ENCODE results near the gene IFNL2. TPM values are rescaled to one million over a fixed set of nuclear protein-coding genes. Genes with fewer than 3 reads are reported as not detected.
"Not testable (repeated sequence)": the region's sequence is repeated elsewhere in the genome, so short reads cannot be mapped to it uniquely, and the experiment has no call there.

Gene IFNL2
- total and polyA plus RNA-seq, 7 experiments from 2014 or later, result not detected

GRCh38 chr19:39307046-39307821 lies 39.0 kb downstream of the IFNL2 start:
- ATAC-seq, result no peak
- Histone ChIP-seq H3K9me3 (ENCODE audit: control insufficient read depth in 2 of 3, low read length in 3 of 3) (no peaks in the 10 kb centered on the region), H3K27me3 (ENCODE audit: control insufficient read depth in 2 of 2, insufficient read depth in 2 of 2, low read length in 2 of 2) (no peaks in the 10 kb centered on the region), H3K4me1 (ENCODE audit: control insufficient read depth in 2 of 2, insufficient read depth in 2 of 2, low read length in 2 of 2) (no peaks in the 10 kb centered on the region), H3K4me3 (ENCODE audit: low read length) (no peak overlapping the region), H3K36me3 (ENCODE audit: control insufficient read depth in 2 of 3, insufficient read depth in 3 of 3, low read length in 3 of 3) (peaks cover 0 to 22% (median 3%) of the 10 kb centered on the region in 3 experiments), H3K27ac (ENCODE audit: low read depth, low read length) (no peak overlapping the region)
- Mint-ChIP-seq H3K4me3 (peak overlapping the region in 1 of 10 donors; percentile 59), H3K9me3 (no peaks in the 10 kb centered on the region), H3K27me3 (peaks cover 0 to 7% (median 0%) of the 10 kb centered on the region in 5 donors), H3K27ac (no peak overlapping the region), H3K4me1 (peaks cover 12 to 22% (median 16%) of the 10 kb centered on the region in 7 donors), H3K36me3 (peaks cover 3 to 34% (median 21%) of the 10 kb centered on the region in 5 donors)
- ChIA-PET CTCF (no interaction called here), POLR2A (no interaction called here)
- intact Hi-C loops (cut with micrococcal nuclease), result no loop called here
- DNase-seq, result no peak

GRCh38 chr19:39307822-39308530 lies 39.8 kb downstream of the IFNL2 start:
- Histone ChIP-seq H3K4me3 (ENCODE audit: low read length) (no peak overlapping the region), H3K4me1 (ENCODE audit: control insufficient read depth in 2 of 2, insufficient read depth in 2 of 2, low read length in 2 of 2) (no peaks in the 10 kb centered on the region), H3K9me3 (ENCODE audit: control insufficient read depth in 2 of 3, low read length in 3 of 3) (no peaks in the 10 kb centered on the region), H3K27me3 (ENCODE audit: control insufficient read depth in 2 of 2, insufficient read depth in 2 of 2, low read length in 2 of 2) (no peaks in the 10 kb centered on the region), H3K36me3 (ENCODE audit: control insufficient read depth in 2 of 3, insufficient read depth in 3 of 3, low read length in 3 of 3) (peaks cover 0 to 29% (median 8%) of the 10 kb centered on the region in 3 experiments), H3K27ac (ENCODE audit: low read depth, low read length) (no peak overlapping the region)
- no peak for DNase-seq
- H3K4me3 Mint-ChIP-seq, result no peak overlapping the region
- peaks cover 3 to 39% (median 23%) of the 10 kb centered on the region in 5 donors for H3K36me3 Mint-ChIP-seq
- H3K27me3 Mint-ChIP-seq, result peaks cover 0 to 6% (median 0%) of the 10 kb centered on the region in 5 donors
- ChIA-PET CTCF (no interaction called here), POLR2A (no interaction called here)
- no peaks in the 10 kb centered on the region for H3K9me3 Mint-ChIP-seq
- no peak overlapping the region for H3K27ac Mint-ChIP-seq
- ATAC-seq, result no peak
- H3K4me1 Mint-ChIP-seq, result peaks cover 14 to 22% (median 16%) of the 10 kb centered on the region in 7 donors
- intact Hi-C loops (cut with micrococcal nuclease), result no loop called here

GRCh38 chr19:39308531-39309304 lies 40.5 kb downstream of the IFNL2 start:
- POLR2A ChIA-PET, result no interaction called here
- H3K36me3 ChIP-seq (ENCODE audit: control insufficient read depth in 2 of 3, insufficient read depth in 3 of 3, low read length in 3 of 3), result peaks cover 0 to 36% (median 8%) of the 10 kb centered on the region in 3 experiments
- peaks cover 14 to 22% (median 18%) of the 10 kb centered on the region in 7 donors for H3K4me1 Mint-ChIP-seq
- ATAC-seq (no peak), DNase-seq (no peak)
- peaks cover 0 to 6% (median 0%) of the 10 kb centered on the region in 5 donors for H3K27me3 Mint-ChIP-seq
- H3K27me3 ChIP-seq (ENCODE audit: control insufficient read depth in 2 of 2, insufficient read depth in 2 of 2, low read length in 2 of 2), result no peaks in the 10 kb centered on the region
- H3K4me1 ChIP-seq (ENCODE audit: control insufficient read depth in 2 of 2, insufficient read depth in 2 of 2, low read length in 2 of 2), result no peaks in the 10 kb centered on the region
- no peak overlapping the region for H3K27ac ChIP-seq (ENCODE audit: low read depth, low read length)
- CTCF ChIA-PET, result no interaction called here
- peak overlapping the region in 1 of 9 donors; percentile 72 for H3K27ac Mint-ChIP-seq
- intact Hi-C loops (cut with micrococcal nuclease), result no loop called here
- H3K4me3 ChIP-seq (ENCODE audit: low read length), result no peak overlapping the region
- peaks cover 7 to 44% (median 27%) of the 10 kb centered on the region in 5 donors for H3K36me3 Mint-ChIP-seq
- no peak overlapping the region for H3K4me3 Mint-ChIP-seq
- no peaks in the 10 kb centered on the region for H3K9me3 Mint-ChIP-seq
- no peaks in the 10 kb centered on the region for H3K9me3 ChIP-seq (ENCODE audit: control insufficient read depth in 2 of 3, low read length in 3 of 3)

- H3K4me3 Mint-ChIP-seq; intact Hi-C loops (cut with micrococcal nuclease); DNase-seq; H3K27ac Mint-ChIP-seq; ATAC-seq; H3K9me3 Mint-ChIP-seq; H3K27me3 ChIP-seq (ENCODE audit: control insufficient read depth in 2 of 2, insufficient read depth in 2 of 2, low read length in 2 of 2); CTCF ChIA-PET; POLR2A ChIA-PET; H3K4me1 ChIP-seq (ENCODE audit: control insufficient read depth in 2 of 2, insufficient read depth in 2 of 2, low read length in 2 of 2); H3K9me3 ChIP-seq (ENCODE audit: control insufficient read depth in 2 of 3, low read length in 3 of 3); H3K27me3 Mint-ChIP-seq; H3K27ac ChIP-seq (ENCODE audit: low read depth, low read length); H3K4me3 ChIP-seq (ENCODE audit: low read length): not testable (repeated sequence)
- peaks cover 14 to 22% (median 18%) of the 10 kb centered on the region in 7 donors for H3K4me1 Mint-ChIP-seq
- peaks cover 10 to 46% (median 27%) of the 10 kb centered on the region in 5 donors for H3K36me3 Mint-ChIP-seq
- peaks cover 0 to 42% (median 8%) of the 10 kb centered on the region in 3 experiments for H3K36me3 ChIP-seq (ENCODE audit: control insufficient read depth in 2 of 3, insufficient read depth in 3 of 3, low read length in 3 of 3)
These were observed 41.1 kb downstream of the IFNL2 start for GRCh38 chr19:39309305-39309670.

- intact Hi-C loops (cut with micrococcal nuclease), result no loop called here
- peak overlapping the region in 2 of 9 donors; percentile 54 to 77 for H3K27ac Mint-ChIP-seq
These were observed 42.5 kb downstream of the IFNL2 start for GRCh38 chr19:39310558-39311311.

More at GRCh38 chr19:39310558-39311311, 42.5 kb downstream of the IFNL2 start:
- ATAC-seq (no peak), DNase-seq (no peak)
- no peak overlapping the region for H3K4me3 ChIP-seq (ENCODE audit: low read length)
- no peak overlapping the region for H3K27ac ChIP-seq (ENCODE audit: low read depth, low read length)
- Mint-ChIP-seq H3K4me1 (peaks cover 14 to 22% (median 18%) of the 10 kb centered on the region in 7 donors), H3K27me3 (no peaks in the 10 kb centered on the region), H3K4me3 (no peak overlapping the region), H3K36me3 (peaks cover 10 to 47% (median 27%) of the 10 kb centered on the region in 5 donors), H3K9me3 (no peaks in the 10 kb centered on the region)
- no peaks in the 10 kb centered on the region for H3K9me3 ChIP-seq (ENCODE audit: control insufficient read depth in 2 of 3, low read length in 3 of 3)
- H3K27me3 ChIP-seq (ENCODE audit: control insufficient read depth in 2 of 2, insufficient read depth in 2 of 2, low read length in 2 of 2), result no peaks in the 10 kb centered on the region
- CTCF ChIA-PET, result interaction anchor here (1.7 kb wide), 1 partner anchor 16 kb away, joined by 4 read pairs; no protein-coding TSS in a partner anchor
- no peaks in the 10 kb centered on the region for H3K4me1 ChIP-seq (ENCODE audit: control insufficient read depth in 2 of 2, insufficient read depth in 2 of 2, low read length in 2 of 2)
- POLR2A ChIA-PET, result no interaction called here
- peaks cover 0 to 55% (median 8%) of the 10 kb centered on the region in 3 experiments for H3K36me3 ChIP-seq (ENCODE audit: control insufficient read depth in 2 of 3, insufficient read depth in 3 of 3, low read length in 3 of 3)
